ENCODE results near the gene MPZL2.

DNA sequence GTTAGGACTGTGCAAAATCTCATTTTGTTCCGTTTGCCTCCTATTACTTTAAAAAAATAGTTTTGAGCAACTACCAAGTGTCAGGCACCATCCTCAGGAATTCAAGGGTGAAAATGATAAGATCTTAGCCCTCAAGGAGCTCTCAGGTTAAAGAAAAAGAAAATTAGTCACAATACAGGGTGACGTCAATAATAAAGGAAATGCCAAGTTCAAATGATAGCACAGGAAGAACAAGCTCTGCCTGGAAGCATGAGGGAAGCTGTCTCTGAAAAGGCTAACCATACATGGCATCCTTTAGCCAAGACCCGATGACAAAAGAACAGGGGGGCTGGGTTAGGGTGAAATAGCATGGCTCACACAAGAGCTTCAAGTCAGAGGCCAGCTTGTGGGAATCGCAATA lies 11.1 kb upstream of the MPZL2 start:
- TF ChIP-seq, protein P1, sequence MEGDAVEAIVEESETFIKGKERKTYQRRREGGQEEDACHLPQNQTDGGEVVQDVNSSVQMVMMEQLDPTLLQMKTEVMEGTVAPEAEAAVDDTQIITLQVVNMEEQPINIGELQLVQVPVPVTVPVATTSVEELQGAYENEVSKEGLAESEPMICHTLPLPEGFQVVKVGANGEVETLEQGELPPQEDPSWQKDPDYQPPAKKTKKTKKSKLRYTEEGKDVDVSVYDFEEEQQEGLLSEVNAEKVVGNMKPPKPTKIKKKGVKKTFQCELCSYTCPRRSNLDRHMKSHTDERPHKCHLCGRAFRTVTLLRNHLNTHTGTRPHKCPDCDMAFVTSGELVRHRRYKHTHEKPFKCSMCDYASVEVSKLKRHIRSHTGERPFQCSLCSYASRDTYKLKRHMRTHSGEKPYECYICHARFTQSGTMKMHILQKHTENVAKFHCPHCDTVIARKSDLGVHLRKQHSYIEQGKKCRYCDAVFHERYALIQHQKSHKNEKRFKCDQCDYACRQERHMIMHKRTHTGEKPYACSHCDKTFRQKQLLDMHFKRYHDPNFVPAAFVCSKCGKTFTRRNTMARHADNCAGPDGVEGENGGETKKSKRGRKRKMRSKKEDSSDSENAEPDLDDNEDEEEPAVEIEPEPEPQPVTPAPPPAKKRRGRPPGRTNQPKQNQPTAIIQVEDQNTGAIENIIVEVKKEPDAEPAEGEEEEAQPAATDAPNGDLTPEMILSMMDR (IDR thresholded peaks at IDR 0.05; ENCODE audit: insufficient read depth, low read length) = no peak
- no peak for TF ChIP-seq POLR2AphosphoS5 (IDR thresholded peaks at IDR 0.05; ENCODE audit: low read depth)

Data from HL-60 (cell line).